Osteocyte (in vitro differentiated cells): Measurements from ENCODE around the gene CANX. TPM values are rescaled to one million over a fixed set of nuclear protein-coding genes. Genes with fewer than 3 reads are reported as not detected.
A peak's percentile ranks its signal among the peaks of the same experiment; 100 is the strongest.
"Not testable (repeated sequence)": the region's sequence is repeated elsewhere in the genome, so short reads cannot be mapped to it uniquely, and the experiment has no call there.

Experiments used
- DNase-seq: peaks from one replicate; pipeline ENCODE4 v3.0.0; 2021; ENCODE audit warnings: mixed read lengths; ENCODE audit not compliant: unreplicated experiment; ENCODE audit errors: extremely low spot score
- H3K27ac Mint-ChIP-seq: one replicate; pipeline ENCODE4 v1.8.0; 2021; ENCODE audit warnings: mild to moderate bottlenecking, mixed read lengths; ENCODE audit not compliant: unreplicated experiment
- H3K27me3 Mint-ChIP-seq: one replicate; pipeline ENCODE4 v1.8.0; 2021; ENCODE audit warnings: mixed read lengths; ENCODE audit not compliant: unreplicated experiment
- H3K36me3 Mint-ChIP-seq: one replicate; pipeline ENCODE4 v1.8.0; 2021; ENCODE audit warnings: mixed read lengths; ENCODE audit not compliant: unreplicated experiment
- H3K4me1 Mint-ChIP-seq: one replicate; pipeline ENCODE4 v1.8.0; 2021; ENCODE audit warnings: mixed read lengths; ENCODE audit not compliant: unreplicated experiment
- H3K4me3 Mint-ChIP-seq: one replicate; pipeline ENCODE4 v1.8.0; 2021; ENCODE audit warnings: mild to moderate bottlenecking, moderate library complexity, mixed read lengths; ENCODE audit not compliant: unreplicated experiment
- H3K9me3 Mint-ChIP-seq: one replicate; pipeline ENCODE4 v1.8.0; 2021; ENCODE audit warnings: mixed read lengths; ENCODE audit not compliant: unreplicated experiment
- total RNA-seq: library from RNA; stranded (reverse); gene quantifications from 2 replicates; pipeline ENCODE4 v1.2.1, GENCODE V29; 2021
- TF ChIP-seq, protein P1 (sequence below): fragments of 200-600 bp; sonication (generic); IDR thresholded peaks from 2 replicates; pipeline ENCODE4 v1.5.0; 2021; ENCODE audit warnings: antibody characterized with exemption, mild to moderate bottlenecking, moderate library complexity

CANX gene
- total RNA-seq, 1 donor from 2014 or later: 809 TPM

DNA sequence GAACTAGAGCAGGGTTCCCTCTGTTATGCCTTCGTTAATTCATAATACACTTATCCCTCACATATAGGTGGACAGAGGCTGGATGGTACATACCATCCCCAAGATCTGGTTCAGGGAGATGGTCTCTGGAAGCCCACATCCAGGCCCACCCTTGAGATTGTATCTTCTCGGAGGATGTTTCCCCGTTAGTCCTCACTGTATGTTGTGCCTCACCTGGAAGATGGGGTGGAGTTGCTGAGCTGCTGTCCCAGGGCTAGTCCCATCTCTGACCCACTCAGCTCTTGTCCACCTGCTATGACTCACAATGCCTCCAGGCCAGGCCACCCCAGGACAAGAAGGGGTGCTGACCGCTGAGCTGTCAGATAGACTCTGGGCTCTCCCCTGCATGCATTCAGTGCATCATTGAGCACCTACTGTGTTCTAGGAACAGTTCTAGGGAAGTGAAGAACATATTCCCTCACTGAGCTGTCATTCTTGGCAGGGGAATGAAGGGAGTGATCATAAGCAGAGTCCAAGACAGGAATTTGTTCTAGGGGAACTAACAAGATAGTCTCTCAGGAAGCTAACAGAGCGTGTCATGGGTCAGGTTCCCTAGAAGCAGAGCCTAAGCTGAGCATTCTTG is 17.9 kb upstream of the CANX start, which contains the start of gene CBY3:
CBY3 (minus strand) TSS at position 255 of the 622 bp plus-strand sequence; CDS start at position 139, 116 bp downstream.
- DNase-seq: no peak
- no peak within 1 kb of the TSS for H3K27ac Mint-ChIP-seq
- TF ChIP-seq, protein P1, sequence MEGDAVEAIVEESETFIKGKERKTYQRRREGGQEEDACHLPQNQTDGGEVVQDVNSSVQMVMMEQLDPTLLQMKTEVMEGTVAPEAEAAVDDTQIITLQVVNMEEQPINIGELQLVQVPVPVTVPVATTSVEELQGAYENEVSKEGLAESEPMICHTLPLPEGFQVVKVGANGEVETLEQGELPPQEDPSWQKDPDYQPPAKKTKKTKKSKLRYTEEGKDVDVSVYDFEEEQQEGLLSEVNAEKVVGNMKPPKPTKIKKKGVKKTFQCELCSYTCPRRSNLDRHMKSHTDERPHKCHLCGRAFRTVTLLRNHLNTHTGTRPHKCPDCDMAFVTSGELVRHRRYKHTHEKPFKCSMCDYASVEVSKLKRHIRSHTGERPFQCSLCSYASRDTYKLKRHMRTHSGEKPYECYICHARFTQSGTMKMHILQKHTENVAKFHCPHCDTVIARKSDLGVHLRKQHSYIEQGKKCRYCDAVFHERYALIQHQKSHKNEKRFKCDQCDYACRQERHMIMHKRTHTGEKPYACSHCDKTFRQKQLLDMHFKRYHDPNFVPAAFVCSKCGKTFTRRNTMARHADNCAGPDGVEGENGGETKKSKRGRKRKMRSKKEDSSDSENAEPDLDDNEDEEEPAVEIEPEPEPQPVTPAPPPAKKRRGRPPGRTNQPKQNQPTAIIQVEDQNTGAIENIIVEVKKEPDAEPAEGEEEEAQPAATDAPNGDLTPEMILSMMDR: no peak

DNA sequence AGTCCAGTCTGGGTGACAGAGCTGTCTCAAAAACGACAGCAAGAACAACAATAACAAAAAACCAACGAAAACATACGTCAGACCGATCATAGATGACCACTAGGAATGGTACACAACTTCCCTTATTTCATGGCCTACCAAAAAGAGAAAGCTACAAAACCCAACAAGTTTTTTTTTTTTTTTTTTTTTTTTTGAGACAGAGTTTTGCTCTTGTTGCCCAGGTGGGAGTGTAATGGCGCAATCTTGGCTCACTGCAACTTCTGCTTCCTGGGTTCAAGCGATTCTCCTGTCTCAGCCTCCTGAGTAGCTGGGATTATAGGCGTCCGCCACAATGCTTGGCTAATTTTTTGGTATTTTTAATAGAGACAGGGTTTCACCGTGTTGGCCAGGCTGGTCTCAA is 9.6 kb upstream of the CANX start:
- H3K27ac Mint-ChIP-seq, H3K27me3 Mint-ChIP-seq, H3K4me3 Mint-ChIP-seq, DNase-seq, H3K4me1 Mint-ChIP-seq, H3K36me3 Mint-ChIP-seq, H3K9me3 Mint-ChIP-seq: not testable (repeated sequence)

More for the DNA sequence above, 17.9 kb upstream of the CANX start, which contains the start of gene CBY3:
- Mint-ChIP-seq H3K9me3 (no peaks in the 10 kb centered on the region), H3K4me1 (peaks cover 26% of the 10 kb centered on the region), H3K36me3 (peaks cover 3% of the 10 kb centered on the region), H3K27me3 (no peaks in the 10 kb centered on the region), H3K4me3 (peak within 1 kb of the TSS; percentile 68)

DNA sequence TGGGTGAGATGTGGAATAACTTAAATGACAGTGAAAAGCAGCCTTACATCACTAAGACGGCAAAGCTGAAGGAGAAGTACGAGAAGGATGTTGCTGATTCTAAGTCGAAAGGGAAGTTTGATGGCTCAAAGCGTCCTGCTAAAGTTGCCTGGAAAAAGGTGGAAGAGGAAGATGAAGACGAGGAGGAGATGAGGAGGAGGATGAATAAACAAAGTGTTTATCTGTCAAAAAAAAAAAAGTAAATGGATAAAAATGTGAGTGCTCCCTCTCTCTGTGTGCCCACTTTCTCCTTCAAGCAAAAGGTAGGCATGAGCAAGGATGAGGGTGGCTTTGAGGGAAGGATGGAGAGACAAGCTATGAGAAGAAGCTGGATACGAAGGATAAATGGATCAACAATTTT is 4.2 kb upstream of the CANX start:
- H3K9me3 Mint-ChIP-seq: no peaks in the 10 kb centered on the region
- no peak overlapping the region for H3K4me3 Mint-ChIP-seq
- peaks cover 15% of the 10 kb centered on the region for H3K4me1 Mint-ChIP-seq
- TF ChIP-seq, protein P1: no peak
- no peaks in the 10 kb centered on the region for H3K36me3 Mint-ChIP-seq
- H3K27ac Mint-ChIP-seq: no peak overlapping the region
- DNase-seq: no peak
- H3K27me3 Mint-ChIP-seq: no peaks in the 10 kb centered on the region

DNA sequence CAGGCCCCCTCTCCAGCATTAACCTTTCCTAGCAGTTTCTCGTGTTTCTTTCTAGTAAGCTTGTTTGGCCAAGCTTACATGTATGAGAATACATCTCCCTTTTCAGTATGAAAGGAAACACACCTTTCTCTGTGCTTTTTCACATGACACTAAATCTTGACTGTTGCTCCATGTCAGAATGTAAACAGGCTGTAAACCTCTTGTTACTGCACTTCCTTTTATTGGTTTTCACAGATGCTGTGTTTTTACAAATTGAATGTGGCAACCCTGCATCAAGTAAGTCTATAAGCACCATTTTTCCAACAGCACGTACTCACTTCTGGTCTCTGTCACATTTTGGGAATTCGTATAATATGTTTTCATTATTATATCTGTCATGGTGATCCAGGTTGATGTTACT is 2.2 kb upstream of the CANX start:
- H3K9me3 Mint-ChIP-seq: no peaks in the 10 kb centered on the region
- H3K27ac Mint-ChIP-seq: peak overlapping the region; percentile 27
- no peaks in the 10 kb centered on the region for H3K27me3 Mint-ChIP-seq
- no peaks in the 10 kb centered on the region for H3K36me3 Mint-ChIP-seq
- DNase-seq: no peak
- H3K4me3 Mint-ChIP-seq: no peak overlapping the region
- TF ChIP-seq, protein P1: no peak
- peaks cover 27% of the 10 kb centered on the region for H3K4me1 Mint-ChIP-seq

DNA sequence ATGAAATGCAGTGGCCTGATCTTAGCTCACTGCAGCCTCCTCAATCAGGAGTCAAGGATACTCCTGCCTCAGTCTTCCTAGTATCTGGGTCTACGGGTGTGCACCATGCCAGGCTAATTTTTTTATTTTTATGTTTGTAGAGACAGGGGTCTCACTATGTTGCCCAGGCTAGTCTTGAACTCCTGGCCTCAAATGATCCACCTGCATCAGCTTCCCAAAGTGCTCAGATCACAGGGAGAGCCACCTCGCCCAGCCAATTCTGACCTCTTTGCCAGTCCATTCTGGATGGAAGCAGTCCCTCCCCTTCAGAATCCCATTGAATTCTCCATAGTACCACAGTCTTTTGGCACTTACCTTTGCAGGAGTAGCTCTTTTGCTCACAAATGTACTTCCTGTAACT is 1.7 kb upstream of the CANX start:
- Mint-ChIP-seq H3K27ac (peak overlapping the region; percentile 99), H3K36me3 (peaks cover 2% of the 10 kb centered on the region), H3K9me3 (no peaks in the 10 kb centered on the region), H3K4me1 (peaks cover 29% of the 10 kb centered on the region), H3K27me3 (no peaks in the 10 kb centered on the region), H3K4me3 (peak overlapping the region; percentile 98)
- no peak for DNase-seq
- TF ChIP-seq, protein P1: no peak

DNA sequence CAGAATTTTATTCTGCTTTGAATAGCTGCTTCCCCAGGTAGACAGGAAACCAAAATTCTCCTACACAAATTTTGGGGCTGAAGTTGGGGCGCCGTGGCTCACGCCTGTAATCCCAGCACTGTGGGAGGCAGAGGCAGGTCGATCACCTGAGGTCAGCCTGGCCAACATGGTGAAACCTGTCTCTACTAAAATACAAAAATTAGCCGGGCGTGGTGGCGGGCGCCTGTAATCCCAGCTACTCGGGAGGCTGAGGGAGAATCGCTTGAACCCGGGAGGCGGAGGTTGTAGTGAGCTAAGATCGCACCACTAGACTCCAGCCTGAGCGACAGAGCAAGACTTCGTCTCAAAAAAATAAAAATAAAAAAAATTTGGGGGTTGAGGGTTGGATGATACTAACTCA is 1.2 kb upstream of the CANX start:
- Mint-ChIP-seq H3K4me1 (peaks cover 33% of the 10 kb centered on the region), H3K27ac (peak overlapping the region; percentile 99), H3K4me3 (peak overlapping the region; percentile 98)
- H3K27me3 Mint-ChIP-seq, DNase-seq, H3K36me3 Mint-ChIP-seq, H3K9me3 Mint-ChIP-seq: not testable (repeated sequence)
